Astrocyte (in vitro differentiated cells and primary cell): ENCODE results near the gene EPN2.

Experiments used
- CTCF ChIP-seq: IDR thresholded peaks from 2 replicates; pipeline ENCODE4 v1.5.1; 2011; ENCODE audit warnings: low read depth, mild to moderate bottlenecking, inconsistent platforms, low read length, moderate library complexity; ENCODE audit not compliant: insufficient read depth
- EZH2 ChIP-seq: IDR thresholded peaks from 2 replicates; pipeline ENCODE4 v1.6.1; 2012; ENCODE audit warnings: mild to moderate bottlenecking, low read length, inconsistent platforms; ENCODE audit not compliant: insufficient read depth

GRCh38 chr17:19269106-19269505 lies 31.9 kb downstream of the EPN2 start:
- TF ChIP-seq EZH2 = no peak
- TF ChIP-seq CTCF = no peak
